ENCODE data around the gene SLC34A3.

SLC34A3 gene

DNA sequence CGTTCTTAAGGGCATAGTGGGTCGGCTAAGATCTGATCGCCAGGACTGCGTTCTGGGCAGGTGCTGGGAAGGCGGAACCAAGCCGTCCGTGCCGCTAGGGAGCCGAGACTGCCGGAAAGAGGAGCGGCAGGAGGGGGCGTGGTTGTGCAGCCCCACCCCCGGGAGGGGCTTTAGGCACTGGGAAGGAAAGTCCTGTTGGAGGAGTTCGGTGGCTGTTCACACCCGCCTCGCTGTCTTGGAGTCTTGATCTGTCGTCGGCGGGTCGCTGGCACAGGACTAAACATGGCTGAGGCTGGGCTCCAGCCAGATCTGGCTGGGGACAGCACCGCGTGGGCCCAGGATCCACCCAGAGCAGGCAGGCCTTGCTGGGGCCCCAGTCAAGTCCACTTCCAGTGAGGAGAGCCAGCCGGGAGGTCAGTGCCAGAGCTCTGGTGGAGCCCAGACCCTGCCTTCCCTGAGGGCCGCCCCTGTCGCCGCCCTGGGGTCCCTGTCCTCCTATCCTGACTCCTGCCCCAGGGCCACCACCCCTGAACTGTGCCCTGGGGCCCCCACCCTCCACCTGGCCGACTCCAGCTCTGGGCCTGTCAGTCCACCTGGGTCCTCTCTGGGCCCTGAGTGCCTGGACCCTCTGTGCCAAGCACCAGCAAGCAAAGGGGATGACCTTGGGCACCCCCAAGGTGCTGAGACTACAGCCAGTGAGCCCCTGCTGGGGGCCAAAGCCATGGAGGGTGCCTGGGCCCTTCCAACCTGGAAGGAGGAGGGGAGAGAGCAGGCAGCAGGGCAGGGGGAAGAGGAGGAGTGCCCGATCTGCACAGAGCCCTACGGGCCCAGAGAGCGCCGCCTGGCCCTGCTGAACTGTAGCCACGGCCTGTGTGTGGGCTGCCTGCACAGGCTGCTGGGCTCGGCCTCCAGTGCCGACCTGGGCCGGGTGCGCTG, 13.2 kb upstream of the SLC34A3 start:
- peak; percentile 16 for DNase-seq (ENCODE audit: low read depth, low spot score)

DNA sequence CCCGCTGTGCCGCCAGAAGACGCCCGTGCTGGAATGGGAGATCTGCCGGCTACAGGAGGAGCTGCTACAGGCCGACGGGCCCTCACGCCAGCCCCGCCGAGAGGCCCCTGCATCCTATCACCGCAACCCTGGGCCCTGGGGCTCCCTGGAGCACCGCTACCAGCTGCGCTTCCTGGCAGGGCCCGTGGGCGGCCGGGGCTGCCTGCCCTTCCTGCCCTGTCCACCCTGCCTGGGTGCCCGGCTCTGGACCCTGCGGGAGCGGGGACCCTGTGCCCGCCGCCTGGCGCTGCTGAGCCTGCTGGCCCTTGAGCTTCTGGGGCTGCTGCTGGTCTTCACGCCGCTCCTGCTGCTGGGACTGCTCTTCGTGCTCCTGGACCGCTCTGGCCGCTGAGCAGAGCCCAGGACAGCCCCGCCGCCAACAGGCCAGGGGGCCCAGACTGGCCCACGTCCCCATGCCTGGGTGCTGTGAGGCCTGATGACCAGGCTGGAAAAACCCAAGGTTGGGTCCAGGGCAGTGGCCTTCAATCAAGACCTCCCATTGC, 12.4 kb upstream of the SLC34A3 start:
- no peak for DNase-seq (ENCODE audit: low read depth, low spot score)

DNA sequence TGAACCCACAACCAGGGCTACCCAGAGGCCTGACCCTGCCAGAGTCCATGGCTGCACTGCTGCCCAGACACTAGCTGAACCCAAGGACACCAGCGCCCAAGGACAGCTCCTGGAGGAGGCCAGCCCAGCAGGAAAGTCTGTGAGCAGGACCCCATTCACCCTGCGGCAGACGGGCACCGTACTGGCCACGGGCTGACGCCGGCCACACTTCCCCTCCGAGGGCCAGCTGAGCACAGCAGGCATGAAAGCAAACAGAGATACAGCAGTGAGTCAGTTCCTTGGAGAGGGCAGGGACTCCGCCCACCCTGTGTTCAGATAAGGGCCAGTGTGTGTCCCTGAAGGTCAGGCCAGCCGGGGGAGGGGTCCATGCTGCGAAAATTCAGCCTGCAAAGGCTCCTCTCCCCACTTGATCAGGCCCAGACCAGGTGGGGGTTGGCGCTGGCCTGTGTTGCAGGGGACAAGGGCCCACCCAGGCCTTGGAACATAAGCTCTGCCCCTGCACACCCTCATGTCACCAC, 11.9 kb upstream of the SLC34A3 start:
- peak; percentile 53 for DNase-seq (ENCODE audit: low read depth, low spot score)

DNA sequence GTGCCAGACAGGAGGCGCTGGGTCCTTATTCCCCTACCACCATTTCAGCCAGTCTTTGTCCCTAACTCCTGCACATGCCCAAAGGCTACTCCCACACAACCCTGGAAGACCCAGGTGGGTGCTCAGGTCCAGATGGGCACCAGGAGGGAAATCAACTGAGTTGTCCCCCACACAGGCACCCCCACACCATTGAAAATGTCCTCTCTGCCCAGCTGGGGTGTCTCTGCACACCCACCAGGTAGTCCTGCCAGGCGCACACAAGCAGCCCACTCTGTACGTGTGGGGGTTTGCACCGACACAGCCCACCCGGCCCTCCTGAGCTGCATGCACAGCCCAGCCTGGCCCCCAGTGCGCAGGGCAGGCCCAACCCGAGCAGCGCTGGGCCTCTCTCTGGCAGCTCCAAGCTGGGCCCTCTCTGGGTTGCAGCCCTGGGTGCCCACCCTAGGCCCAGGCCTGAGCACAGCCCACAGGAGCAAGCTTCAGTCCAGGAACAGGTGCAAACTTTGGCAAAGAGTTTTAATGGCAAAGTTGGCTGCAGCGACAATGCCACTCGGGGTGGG, 10.9 kb upstream of the SLC34A3 start:
- no peak for DNase-seq (ENCODE audit: low read depth, low spot score)

DNA sequence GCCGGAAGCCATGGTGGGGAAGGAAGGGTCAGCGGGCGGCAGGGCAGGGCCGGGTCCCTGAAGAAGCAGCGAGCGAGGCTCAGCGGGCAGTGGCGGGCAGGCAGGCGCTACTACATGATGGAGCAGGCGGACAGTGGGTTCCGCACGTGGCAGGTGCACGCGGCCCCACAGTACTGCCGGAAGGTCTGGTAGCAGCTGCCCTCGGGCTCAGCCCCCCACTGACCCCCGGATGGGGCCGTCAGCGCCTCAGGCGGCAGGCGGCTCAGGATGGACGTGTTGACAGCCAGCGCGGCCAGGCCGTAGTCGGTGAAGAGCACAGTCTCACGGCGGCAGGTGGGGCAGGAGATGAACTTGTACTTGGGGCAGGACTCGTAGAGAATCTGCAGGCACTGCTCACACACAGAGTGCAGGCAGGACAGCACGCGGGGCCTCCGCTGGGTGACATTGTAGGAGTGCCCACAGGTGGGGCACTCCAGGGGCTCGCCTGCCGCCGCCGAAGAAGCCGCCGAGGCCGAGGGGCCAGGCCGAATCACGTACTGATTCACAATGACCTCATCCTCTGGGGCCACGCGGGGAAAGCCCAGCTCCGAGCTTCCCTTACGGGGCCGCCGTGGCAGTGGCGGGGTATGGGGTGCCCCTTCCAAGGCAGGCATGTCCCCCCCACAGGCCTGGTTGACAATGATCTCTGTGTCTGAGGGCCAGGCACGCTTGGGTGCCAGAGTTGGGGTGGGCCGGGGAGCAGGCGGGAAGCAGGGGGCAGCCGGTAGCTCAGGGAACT, 10.2 kb upstream of the SLC34A3 start:
- no peak for DNase-seq (ENCODE audit: low read depth, low spot score)

DNA sequence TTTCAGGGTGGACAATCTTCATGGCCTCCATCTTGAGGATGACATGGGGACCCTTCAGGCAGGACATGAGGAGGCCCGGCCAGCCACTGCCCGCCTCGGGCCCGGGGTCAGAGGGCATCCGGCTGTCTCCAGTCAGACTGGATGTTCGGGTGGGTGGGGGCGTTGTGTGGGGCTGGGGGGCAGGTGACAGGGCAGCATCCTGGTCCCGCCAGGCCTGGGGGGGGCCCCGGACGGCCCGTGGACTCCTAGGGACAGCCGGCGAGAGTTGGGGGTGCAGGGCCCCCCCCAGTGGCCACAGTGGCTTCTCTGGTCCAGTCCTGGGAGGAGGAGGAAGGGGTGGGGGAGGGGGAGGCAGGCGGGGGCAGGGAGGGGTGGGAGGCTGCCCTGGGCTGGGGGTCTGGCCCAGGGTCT, 9.6 kb upstream of the SLC34A3 start:
- no peak for DNase-seq (ENCODE audit: low read depth, low spot score)

DNA sequence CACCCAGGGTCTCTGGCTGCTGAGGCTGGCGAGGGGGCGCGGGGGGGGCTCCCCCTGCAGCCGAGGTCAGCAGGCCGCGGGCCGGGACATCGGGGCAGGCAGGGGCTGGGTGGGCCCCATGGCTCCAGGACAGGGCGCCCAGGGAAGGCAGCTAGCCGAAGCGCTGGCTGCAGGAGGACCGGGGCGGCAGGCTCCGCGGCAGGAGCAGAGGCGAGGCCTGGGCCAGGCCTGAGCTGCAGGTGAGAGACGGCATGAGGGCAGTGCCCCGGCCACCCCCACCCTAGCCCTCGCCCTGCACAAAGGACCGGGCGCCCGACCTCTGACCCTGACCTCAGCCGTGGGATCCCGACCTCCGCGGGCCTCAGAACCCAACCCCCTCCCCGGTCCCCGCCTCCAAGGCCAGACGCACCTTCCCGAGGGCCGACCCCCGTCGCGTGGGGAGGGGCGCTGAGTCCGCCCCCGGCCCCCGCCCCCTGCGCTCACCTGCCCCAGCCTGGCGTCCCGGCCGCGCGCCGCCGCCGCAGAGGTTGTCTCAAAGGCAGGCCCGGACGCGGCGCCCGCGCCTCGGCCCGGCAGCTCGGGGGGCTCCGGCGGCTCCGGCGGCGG, 9.1 kb upstream of the SLC34A3 start:
- DNase-seq (ENCODE audit: low read depth, low spot score) = no peak

DNA sequence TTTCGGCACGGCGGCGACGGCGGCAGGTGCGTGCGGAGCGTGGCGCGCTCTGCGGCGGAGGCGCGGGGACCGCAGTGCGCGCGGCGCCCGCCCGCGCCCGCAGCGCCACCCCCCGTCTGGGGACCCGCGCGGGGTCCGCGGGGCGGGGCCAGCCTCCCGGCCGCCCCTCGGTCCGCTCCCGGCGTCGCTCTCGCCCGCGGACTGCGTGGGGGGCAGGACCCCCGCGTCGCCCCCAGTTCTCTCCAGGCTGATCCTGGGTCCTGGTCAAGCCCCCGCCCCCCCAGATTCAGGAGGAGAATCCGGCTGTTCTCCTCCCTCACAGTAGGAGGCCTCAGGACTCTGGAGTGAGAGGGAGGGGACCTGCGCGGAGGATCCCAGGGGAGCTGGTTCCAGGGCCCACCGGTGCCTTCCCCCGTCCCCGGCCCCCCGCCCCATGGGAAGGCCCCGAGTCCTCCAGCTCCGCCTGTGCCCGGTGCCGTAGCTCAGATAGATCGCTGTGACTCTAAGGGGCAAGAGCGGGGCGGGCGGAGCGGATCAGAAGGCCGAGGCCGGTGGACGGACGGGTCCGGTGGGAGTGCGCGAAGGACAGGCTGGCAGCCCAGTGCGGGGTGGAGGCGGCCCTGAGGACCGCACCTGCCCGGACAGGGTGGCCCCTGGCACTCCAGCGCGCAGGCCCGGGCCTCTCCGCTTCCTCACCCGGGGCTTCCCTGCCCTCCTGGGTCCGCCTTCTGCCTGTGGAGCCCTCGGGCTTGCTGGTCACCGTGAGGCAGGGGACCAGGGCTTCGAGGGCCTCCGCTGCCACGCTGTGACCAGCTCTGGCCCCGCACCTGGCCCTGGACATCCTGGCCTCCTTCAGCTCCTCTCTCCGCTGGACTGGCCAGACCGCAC, 8.3 kb upstream of the SLC34A3 start, which contains the start of gene RNF208:
Gene RNF208, minus strand, starts transcription at position 51 of the 888 bp plus-strand sequence. CDS start 1,028 bp downstream, outside the sequence.
- peak; percentile 43 for DNase-seq (ENCODE audit: low read depth, low spot score)

DNA sequence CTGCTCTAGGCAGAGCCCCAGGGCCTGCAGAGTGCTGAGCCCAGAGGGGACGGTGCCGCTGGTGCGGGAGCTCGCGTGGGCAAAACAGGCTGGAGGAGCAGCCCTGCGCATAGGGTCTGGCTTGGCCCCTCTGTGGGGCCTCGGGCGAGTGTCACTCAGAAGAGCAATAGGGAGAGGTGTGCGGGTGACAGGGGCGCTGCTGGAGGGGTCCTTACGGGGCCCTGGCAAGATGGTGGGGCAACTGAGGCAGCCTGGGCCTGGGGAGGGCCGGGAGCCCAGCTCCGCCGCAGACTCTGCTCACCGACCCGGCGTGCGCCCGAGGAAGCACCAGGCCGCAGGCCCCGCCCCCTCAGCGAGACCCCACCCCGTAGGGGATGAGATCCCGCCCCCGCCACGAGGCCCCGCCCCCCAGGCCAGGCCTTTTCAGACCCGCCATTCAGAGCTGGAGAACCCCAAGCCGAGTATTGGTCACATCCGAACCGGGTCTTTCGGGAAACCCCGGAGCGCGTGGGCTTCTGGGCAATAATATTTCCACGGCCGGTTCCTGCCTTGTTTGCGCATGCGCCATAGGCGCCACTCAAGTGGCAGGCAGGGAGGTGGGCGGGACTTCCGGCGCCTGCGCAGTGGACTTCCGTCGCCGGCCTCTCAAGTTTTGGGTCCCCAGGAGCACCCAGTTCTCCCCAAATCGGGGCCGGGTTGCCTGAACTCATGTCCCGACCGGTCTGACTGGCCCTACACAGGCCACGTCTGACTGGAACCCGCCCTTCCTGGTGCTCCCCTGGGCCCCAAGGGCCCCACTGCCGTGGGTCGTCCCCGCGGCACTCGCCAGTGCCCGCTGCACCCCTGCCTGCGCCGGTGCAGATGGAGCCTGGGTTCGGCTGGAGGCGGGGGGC, 7.4 kb upstream of the SLC34A3 start:
- peak; percentile 99 for DNase-seq (ENCODE audit: low read depth, low spot score)

DNA sequence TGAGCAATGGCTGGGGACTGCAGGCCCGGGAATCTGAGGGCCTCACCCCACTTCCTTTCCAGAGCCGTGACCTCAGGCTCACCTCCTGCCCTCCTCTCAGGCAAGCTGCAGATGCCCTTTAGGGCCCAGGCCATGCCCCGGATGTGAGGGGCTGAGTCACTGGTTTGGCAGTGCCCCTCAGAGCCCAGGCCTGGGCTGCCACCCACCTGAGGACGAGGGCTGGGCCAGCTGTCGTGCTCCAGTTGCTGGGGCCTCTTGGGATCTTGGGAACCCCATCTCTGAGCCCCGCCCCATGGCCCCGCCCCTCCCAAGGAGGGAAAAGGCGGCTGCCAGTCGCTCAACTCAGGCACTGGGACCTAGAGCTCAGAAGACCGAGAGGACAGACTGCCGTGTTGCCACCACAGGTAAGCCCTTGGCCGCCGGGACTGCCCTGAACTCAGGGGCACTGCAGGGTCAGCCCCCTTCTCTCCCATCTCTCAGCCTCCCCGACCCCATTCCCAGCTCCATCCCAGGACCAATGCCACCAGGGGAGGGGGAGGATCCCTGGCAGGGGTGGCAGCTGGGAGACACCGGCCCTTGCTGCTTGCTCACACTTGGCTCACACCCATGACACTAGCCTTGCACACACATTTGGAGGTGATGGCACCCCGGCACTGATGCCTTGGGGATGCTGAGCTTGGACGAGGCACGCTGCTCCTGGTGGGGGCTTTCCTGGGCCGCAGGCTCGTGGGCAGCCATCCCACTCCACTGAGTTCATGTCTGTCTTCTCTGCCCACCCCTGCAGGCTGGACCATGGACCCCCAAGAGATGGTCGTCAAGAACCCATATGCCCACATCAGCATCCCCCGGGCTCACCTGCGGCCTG, 5.6 kb upstream of the SLC34A3 start, which contains the start of gene CYSRT1:
Gene CYSRT1, plus strand, starts transcription at position 345 of the 865 bp plus-strand sequence. Its CDS starts 448 bp downstream, at position 793.
- DNase-seq (ENCODE audit: low read depth, low spot score) = no peak

DNA sequence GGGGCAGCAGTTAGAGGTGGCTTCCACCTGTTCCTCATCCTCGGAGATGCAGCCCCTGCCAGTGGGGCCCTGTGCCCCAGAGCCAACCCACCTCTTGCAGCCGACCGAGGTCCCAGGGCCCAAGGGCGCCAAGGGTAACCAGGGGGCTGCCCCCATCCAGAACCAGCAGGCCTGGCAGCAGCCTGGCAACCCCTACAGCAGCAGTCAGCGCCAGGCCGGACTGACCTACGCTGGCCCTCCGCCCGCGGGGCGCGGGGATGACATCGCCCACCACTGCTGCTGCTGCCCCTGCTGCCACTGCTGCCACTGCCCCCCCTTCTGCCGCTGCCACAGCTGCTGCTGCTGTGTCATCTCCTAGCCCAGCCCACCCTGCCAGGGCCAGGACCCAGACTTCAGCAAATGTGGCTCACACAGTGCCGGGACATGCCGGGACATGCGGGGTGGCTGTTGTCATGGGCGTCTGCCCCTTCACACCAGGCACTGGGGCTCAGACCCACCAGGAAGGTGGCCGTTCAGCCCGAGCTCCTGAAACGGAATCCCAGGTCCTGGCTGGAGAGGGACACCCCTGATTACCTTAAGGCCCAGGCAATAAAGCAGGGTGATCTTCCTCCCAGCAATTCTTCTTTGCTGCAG, 4.9 kb upstream of the SLC34A3 start:
- no peak for DNase-seq (ENCODE audit: low read depth, low spot score)

DNA sequence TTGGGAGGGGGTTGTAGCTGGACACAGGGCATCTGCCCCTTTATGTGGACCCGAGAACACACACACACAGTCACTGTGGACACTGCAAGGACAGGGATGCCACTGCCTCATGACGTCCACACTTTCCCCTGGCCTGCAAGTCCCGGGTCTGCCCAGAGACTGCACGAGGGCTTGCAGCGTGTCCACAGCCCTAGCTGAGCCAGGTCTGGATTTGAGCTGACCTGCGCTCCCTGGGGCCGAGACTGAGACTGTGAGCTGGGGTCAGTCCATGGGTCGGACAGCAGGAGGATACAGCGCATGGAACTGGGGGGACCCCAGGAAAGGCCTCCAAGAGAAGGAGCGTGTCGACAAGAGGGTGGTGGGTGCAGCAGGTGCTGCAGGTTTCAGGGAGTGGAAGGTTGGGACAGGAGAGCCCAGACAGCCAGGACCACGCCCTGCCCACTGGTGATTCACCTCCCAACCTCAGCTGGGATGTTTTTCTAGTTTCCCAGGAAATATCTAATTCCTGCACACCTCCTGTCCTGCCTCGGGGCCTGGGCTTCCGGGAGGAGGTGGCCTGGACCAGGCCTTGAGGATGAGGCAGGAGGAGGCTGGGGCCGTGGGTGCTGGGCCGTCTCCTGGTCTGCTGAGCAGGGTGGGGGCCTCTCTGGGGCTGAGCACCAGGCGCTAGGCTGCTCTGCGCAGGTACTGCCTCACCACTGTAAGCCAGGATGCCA, 4.2 kb upstream of the SLC34A3 start:
- no peak for DNase-seq (ENCODE audit: low read depth, low spot score)

DNA sequence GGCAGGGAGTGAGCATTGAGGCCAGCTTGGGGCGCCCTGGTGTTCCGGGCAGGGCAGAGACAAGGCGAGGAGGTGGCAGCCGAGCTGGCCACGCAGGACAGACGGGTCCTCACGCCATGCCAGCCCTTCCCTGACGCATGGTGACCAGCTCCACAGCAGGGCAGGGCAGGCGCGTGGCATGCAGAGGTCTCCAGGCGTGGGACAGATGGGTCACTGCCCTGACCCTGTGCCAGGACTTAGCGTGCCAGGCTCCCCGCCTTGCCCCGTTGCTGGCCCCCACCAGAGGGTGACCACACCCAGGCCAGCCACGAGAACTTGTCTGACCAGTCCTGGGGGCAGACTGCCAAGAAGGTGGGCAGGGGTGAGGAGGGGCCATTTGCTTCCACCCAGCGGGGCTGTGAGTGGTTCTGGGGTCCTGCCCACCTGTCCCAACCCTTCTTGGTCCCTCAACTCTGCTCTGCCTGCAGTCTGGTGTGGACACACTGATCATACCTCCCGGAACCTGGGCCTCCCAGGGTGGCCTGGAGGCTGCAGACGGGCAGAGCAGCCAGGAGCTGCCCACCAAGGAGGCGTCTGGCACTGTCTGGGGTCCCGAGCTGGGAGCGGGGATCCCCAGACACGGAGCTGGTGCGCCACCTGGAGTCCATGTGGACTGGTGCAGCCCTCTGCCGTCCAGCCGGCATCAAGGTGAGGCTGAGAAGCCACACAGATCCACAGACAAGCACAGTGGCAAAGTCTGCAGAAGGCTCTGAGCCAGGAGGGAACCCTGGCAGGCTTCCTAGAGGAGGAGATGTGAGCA, 3.4 kb upstream of the SLC34A3 start, which contains the start of gene RNF224:
Gene RNF224, plus strand, starts transcription at position 449 of the 799 bp plus-strand sequence. CDS start 834 bp downstream, outside the sequence.
- DNase-seq (ENCODE audit: low read depth, low spot score) = peak; percentile 90

DNA sequence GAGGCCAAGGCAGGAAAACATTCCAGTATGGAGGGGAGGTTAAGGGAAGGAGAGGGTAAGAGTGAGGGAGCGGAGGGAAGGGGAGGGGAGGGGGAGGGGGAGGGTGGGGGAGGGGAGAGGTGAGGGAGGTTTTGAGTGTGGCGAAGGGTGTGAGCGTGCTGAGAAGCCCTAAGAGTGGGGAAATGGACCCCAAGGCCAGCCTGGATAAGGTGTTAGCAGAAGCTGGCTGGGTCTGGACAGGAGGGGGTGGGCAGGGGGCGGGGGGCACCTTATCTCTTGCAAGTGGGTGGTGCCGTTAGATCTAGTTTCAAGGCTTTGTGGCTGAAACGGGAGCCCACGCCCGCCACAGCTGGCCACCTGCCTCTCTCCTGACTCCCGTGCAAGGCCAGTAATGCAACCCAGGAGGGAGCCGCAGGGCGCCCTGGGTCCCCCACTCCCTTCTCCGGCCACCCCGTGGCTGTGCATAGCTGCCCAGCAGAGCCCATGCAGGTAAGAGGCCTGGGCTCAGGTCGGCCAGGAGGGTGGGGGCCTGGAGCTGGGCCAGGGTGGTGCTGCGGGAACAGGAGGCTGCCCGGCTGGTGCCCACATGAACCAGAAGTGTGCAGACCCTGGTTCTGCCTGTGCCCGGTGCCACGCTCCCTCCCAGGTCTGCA, 2.7 kb upstream of the SLC34A3 start:
- DNase-seq (ENCODE audit: low read depth, low spot score) = no peak

DNA sequence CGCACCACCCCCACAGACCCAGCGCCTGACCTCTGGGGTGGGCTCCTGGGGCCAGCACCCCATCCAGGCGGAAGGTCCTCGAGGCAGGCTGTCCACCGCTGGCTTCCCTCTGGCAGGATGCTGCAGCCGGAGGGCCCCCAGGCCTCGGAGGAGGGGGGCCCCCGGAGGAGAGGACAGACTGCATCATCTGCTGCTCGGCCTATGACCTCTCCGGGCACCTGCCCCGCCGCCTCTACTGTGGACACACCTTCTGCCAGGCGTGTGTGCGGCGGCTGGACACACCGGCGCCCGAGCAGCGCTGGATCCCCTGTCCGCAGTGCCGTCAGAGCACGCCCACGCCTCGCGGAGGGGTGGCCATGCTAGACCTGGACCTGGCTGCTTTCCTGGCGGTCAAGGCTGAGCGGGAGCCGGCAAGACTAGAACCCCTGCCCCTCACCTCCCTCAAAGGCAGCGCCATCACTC, 2.2 kb upstream of the SLC34A3 start:
- no peak for DNase-seq (ENCODE audit: low read depth, low spot score)

All from astrocyte of the hippocampus (primary cell).